Esophagus squamous epithelium (tissue), 4 donors: ENCODE results near the gene NKD1.
"Not testable (repeated sequence)": the region's sequence is repeated elsewhere in the genome, so short reads cannot be mapped to it uniquely, and the experiment has no call there.

Experiments used
- POLR2A ChIP-seq, 4 donors: fragments of 450-650 bp; IDR thresholded peaks; one replicate each; pipeline ENCODE4 v1.6.1; 2017; ENCODE audit warnings: antibody characterized with exemption in 4 of 4, mild to moderate bottlenecking in 4 of 4, moderate library complexity in 3 of 4
- TF ChIP-seq, protein P1 (sequence below), 6 experiments: fragments of 450-650 bp in 4 of 6; fragments of 200-600 bp in 2 of 6; sonication (generic) in 2 of 6; IDR thresholded peaks; one replicate each; pipeline ENCODE4 v1.5.1; 2016 to 2019; ENCODE audit warnings: antibody characterized with exemption in 6 of 6, mild to moderate bottlenecking in 4 of 6, moderate library complexity in 4 of 6

DNA sequence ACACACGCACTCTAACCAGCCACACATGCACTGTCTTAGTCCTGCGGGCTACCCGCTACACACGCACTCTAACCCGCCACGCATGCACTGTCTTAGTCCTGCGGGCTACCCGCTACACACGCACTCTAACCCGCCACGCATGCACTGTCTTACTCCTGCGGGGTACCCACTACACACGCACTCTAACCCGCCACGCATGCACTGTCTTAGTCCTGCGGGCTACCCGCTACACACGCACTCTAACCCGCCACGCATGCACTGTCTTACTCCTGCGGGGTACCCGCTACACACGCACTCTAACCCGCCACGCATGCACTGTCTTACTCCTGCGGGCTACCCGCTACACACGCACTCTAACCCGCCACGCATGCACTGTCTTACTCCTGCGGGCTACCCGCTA, 31.2 kb downstream of the NKD1 start:
- TF ChIP-seq, protein P1, sequence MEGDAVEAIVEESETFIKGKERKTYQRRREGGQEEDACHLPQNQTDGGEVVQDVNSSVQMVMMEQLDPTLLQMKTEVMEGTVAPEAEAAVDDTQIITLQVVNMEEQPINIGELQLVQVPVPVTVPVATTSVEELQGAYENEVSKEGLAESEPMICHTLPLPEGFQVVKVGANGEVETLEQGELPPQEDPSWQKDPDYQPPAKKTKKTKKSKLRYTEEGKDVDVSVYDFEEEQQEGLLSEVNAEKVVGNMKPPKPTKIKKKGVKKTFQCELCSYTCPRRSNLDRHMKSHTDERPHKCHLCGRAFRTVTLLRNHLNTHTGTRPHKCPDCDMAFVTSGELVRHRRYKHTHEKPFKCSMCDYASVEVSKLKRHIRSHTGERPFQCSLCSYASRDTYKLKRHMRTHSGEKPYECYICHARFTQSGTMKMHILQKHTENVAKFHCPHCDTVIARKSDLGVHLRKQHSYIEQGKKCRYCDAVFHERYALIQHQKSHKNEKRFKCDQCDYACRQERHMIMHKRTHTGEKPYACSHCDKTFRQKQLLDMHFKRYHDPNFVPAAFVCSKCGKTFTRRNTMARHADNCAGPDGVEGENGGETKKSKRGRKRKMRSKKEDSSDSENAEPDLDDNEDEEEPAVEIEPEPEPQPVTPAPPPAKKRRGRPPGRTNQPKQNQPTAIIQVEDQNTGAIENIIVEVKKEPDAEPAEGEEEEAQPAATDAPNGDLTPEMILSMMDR (IDR thresholded peaks at IDR 0.05) = not testable (repeated sequence)
- TF ChIP-seq POLR2A (IDR thresholded peaks at IDR 0.05) = not testable (repeated sequence)
